Ovary (tissue), 3 donors: ENCODE results near the gene ROR2.
"Not testable (repeated sequence)": the region's sequence is repeated elsewhere in the genome, so short reads cannot be mapped to it uniquely, and the experiment has no call there.

Experiments
- CTCF ChIP-seq, 3 donors: fragments of 450-650 bp in 2 of 3; fragments of 200-600 bp in 1 of 3; IDR thresholded peaks; one replicate each; pipeline versions ENCODE4 v1.5.1 to v1.8.0; 2016 to 2022; ENCODE audit warnings: antibody characterized with exemption in 3 of 3, mild to moderate bottlenecking in 1 of 3
- EP300 ChIP-seq: sonication (generic); formaldehyde crosslinking; IDR thresholded peaks from one replicate; pipeline ENCODE4 v1.6.1; 2017; ENCODE audit warnings: antibody characterized with exemption
- POLR2A ChIP-seq: fragments of 450-650 bp; IDR thresholded peaks from one replicate; pipeline ENCODE4 v1.6.1; 2017; ENCODE audit warnings: antibody characterized with exemption, mild to moderate bottlenecking, moderate library complexity
- donor health status: DM: no; HTN: no; CAD: no.

GRCh38 chr9:91793371-91793770 is 156.7 kb downstream of the ROR2 start:
- not testable (repeated sequence) for TF ChIP-seq CTCF (IDR thresholded peaks at IDR 0.05); POLR2A; EP300
